ENCODE data around the gene PARS2. TPM values are rescaled to one million over a fixed set of nuclear protein-coding genes. Genes with fewer than 3 reads are reported as not detected.

Gene PARS2
- total RNA-seq, 1 experiment from 2014 or later = 3.5 TPM

GRCh38 chr1:54786778-54787177 is 22.5 kb upstream of the PARS2 start:
- intact Hi-C loops (cut with micrococcal nuclease) = no loop called here
- BruUV-seq (replicated peaks) = no TSS peak
- TF ChIP-seq EZH2 (IDR thresholded peaks at IDR 0.05; ENCODE audit: low read length, unreplicated experiment) = no peak
- TF ChIP-seq, protein P1, sequence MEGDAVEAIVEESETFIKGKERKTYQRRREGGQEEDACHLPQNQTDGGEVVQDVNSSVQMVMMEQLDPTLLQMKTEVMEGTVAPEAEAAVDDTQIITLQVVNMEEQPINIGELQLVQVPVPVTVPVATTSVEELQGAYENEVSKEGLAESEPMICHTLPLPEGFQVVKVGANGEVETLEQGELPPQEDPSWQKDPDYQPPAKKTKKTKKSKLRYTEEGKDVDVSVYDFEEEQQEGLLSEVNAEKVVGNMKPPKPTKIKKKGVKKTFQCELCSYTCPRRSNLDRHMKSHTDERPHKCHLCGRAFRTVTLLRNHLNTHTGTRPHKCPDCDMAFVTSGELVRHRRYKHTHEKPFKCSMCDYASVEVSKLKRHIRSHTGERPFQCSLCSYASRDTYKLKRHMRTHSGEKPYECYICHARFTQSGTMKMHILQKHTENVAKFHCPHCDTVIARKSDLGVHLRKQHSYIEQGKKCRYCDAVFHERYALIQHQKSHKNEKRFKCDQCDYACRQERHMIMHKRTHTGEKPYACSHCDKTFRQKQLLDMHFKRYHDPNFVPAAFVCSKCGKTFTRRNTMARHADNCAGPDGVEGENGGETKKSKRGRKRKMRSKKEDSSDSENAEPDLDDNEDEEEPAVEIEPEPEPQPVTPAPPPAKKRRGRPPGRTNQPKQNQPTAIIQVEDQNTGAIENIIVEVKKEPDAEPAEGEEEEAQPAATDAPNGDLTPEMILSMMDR (conservative IDR thresholded peaks at IDR 0.05; ENCODE audit: low read depth, low read length) = no peak
- no peak for TF ChIP-seq EZH2phosphoT487 (IDR thresholded peaks at IDR 0.05; ENCODE audit: borderline replicate concordance, low read length)
- Histone ChIP-seq H3K4me1 (ENCODE audit: insufficient read depth, low read length) (no peaks in the 10 kb centered on the region), H3F3A (ENCODE audit: low read length, unreplicated experiment) (no peaks in the 10 kb centered on the region), H3K79me2 (ENCODE audit: low read length) (no peaks in the 10 kb centered on the region), H3K9me3 (ENCODE audit: low read length) (no peaks in the 10 kb centered on the region), H2AFZ (ENCODE audit: low read length) (no peak overlapping the region), H4K20me1 (ENCODE audit: low read length) (no peaks in the 10 kb centered on the region), H3K27ac (ENCODE audit: low read length) (no peak overlapping the region), H3K4me3 (ENCODE audit: low read length) (no peak overlapping the region), H3K4me2 (ENCODE audit: low read length) (no peak overlapping the region), H3K9me2 (replicated peaks; ENCODE audit: low read length) (no peaks in the 10 kb centered on the region), H3K36me3 (ENCODE audit: low read depth, low read length) (0 out of 2 replicates have a peak, but pooled peaks cover 4% of the 10 kb centered on the region), H3K27me3 (ENCODE audit: low read length) (no peaks in the 10 kb centered on the region), H3K9ac (ENCODE audit: low read length) (no peak overlapping the region)
- DNase-seq (no peak), ATAC-seq (no peak)
- POLR2A ChIA-PET (ENCODE audit: unreplicated experiment) = no interaction called here
- CTCF ChIA-PET = no interaction called here

DNA sequence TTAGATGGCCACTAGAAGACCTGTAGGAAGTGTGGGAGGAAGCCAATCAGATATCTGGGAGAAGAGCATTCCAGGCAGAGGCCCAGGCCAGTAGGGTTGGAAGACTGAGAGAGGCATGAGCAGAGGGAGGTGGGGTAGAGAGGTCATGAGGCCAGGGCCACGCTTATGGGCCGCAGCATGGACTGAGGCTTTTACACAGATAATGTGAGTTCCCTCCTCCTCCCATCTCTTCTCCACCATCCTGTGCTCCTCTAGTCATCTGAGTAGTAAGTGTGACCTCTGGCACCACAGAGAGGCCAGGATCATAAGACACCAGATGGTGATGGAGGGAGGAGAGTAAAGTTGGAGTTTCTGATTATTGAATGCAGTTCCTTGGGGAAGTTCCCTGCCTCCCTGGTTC is 19.7 kb upstream of the PARS2 start:
- H3K9me3 ChIP-seq (ENCODE audit: low read length) = no peaks in the 10 kb centered on the region
- no peak overlapping the region for H3K4me3 ChIP-seq (ENCODE audit: low read length)
- TF ChIP-seq, protein P1 (conservative IDR thresholded peaks at IDR 0.05; ENCODE audit: low read depth, low read length) = no peak
- TF ChIP-seq EZH2phosphoT487 (IDR thresholded peaks at IDR 0.05; ENCODE audit: borderline replicate concordance, low read length) = no peak
- TF ChIP-seq EZH2 (IDR thresholded peaks at IDR 0.05; ENCODE audit: low read length, unreplicated experiment) = no peak
- ChIA-PET CTCF (no interaction called here), POLR2A (ENCODE audit: unreplicated experiment) (no interaction called here)
- no peak for DNase-seq
- no peaks in the 10 kb centered on the region for H3F3A ChIP-seq (ENCODE audit: low read length, unreplicated experiment)
- intact Hi-C loops (cut with micrococcal nuclease) = no loop called here
- H2AFZ ChIP-seq (ENCODE audit: low read length) = no peak overlapping the region
- ATAC-seq = no peak
- H3K9me2 ChIP-seq (replicated peaks; ENCODE audit: low read length) = no peaks in the 10 kb centered on the region
- H3K36me3 ChIP-seq (ENCODE audit: low read depth, low read length) = 0 out of 2 replicates have a peak, but pooled peaks cover 4% of the 10 kb centered on the region
- H3K9ac ChIP-seq (ENCODE audit: low read length) = no peak overlapping the region
- H3K4me2 ChIP-seq (ENCODE audit: low read length) = no peak overlapping the region
- no peak overlapping the region for H3K27ac ChIP-seq (ENCODE audit: low read length)
- no peaks in the 10 kb centered on the region for H3K27me3 ChIP-seq (ENCODE audit: low read length)
- no peaks in the 10 kb centered on the region for H3K79me2 ChIP-seq (ENCODE audit: low read length)
- no peaks in the 10 kb centered on the region for H3K4me1 ChIP-seq (ENCODE audit: insufficient read depth, low read length)
- no peaks in the 10 kb centered on the region for H4K20me1 ChIP-seq (ENCODE audit: low read length)
- BruUV-seq (replicated peaks) = no TSS peak

DNA sequence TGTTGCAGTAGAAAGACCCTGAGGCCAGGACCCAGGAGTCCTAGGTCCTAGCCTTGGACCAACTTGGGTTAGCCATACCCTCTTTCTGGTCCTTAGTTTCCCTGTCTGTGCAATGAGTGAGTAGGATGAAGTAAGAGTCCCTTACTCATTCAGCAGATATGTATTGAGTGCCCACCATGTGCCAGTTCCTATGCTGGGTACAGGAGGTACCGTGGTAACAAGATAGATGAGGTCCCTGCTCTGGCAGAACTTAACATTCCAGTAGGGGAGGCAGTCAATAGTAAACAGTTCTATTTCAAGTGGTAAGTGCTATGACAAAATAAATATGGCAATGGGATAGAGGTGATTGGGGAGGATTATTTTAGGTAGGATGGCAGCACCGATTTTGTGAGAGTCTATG is 18.3 kb upstream of the PARS2 start:
- Histone ChIP-seq H3K79me2 (ENCODE audit: low read length) (no peaks in the 10 kb centered on the region), H2AFZ (ENCODE audit: low read length) (no peak overlapping the region), H3K27me3 (ENCODE audit: low read length) (no peaks in the 10 kb centered on the region), H3K9ac (ENCODE audit: low read length) (no peak overlapping the region), H3K4me1 (ENCODE audit: insufficient read depth, low read length) (no peaks in the 10 kb centered on the region), H3K36me3 (ENCODE audit: low read depth, low read length) (0 out of 2 replicates have a peak, but pooled peaks cover 4% of the 10 kb centered on the region), H3F3A (ENCODE audit: low read length, unreplicated experiment) (no peaks in the 10 kb centered on the region), H3K9me2 (replicated peaks; ENCODE audit: low read length) (no peaks in the 10 kb centered on the region), H4K20me1 (ENCODE audit: low read length) (no peaks in the 10 kb centered on the region), H3K27ac (ENCODE audit: low read length) (no peak overlapping the region), H3K4me2 (ENCODE audit: low read length) (no peak overlapping the region), H3K4me3 (ENCODE audit: low read length) (no peak overlapping the region), H3K9me3 (ENCODE audit: low read length) (no peaks in the 10 kb centered on the region)
- DNase-seq (no peak), ATAC-seq (no peak)
- BruUV-seq (replicated peaks) = no TSS peak
- TF ChIP-seq EZH2 (IDR thresholded peaks at IDR 0.05; ENCODE audit: low read length, unreplicated experiment) (no peak), EZH2phosphoT487 (IDR thresholded peaks at IDR 0.05; ENCODE audit: borderline replicate concordance, low read length) (no peak)
- TF ChIP-seq, protein P1 (conservative IDR thresholded peaks at IDR 0.05; ENCODE audit: low read depth, low read length) = no peak
- CTCF ChIA-PET = no interaction called here
- intact Hi-C loops (cut with micrococcal nuclease) = no loop called here
- POLR2A ChIA-PET (ENCODE audit: unreplicated experiment) = no interaction called here

All from PC-3 (cell line).